Measurements from ENCODE around the gene CMA1. TPM values are rescaled to one million over a fixed set of nuclear protein-coding genes. Genes with fewer than 3 reads are reported as not detected.

Gene CMA1
- total RNA-seq, 1 donor from 2014 or later, result not detected

DNA sequence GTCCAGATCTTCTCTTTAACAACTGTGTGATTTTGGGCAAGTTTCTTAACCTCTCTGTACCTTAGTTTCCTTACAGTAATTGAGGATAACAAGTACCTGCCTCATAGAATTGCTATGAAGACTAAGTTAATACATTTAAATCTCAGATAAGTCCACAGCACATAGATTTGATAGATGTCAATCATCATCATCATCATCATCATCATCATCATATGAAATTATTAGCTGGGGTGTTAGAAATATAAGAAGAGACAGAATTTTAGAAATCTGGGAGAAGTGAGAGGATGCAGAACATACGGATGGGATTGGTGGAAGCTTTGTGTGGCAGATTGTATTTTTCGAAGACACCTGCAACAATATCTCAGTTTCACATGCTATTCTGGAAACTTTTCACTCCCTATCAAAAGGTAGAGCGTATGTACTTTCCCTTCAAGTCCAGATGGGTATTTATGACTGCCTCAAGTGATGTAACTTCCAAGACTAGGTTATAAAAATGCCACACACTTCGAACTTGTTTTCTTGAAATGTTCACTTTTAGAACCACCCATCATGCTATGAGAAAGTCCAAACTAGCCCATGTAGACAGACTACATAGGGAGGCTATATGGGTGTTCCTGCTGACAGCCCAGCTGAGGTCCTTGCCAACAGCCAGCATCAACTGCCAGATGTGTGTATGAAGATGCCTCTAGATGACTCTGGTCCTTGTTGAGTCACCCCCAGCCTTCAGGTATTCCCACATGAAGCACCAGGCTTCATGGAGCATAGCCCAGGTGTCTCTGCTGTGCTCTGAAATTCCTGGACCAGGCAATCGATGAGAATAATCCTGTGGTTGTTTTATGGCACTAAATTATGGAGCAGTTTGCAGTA is 44.8 kb downstream of the CMA1 start:
- peaks cover 14% of the 10 kb centered on the region for H3K36me3 Mint-ChIP-seq (ENCODE audit: low read depth, unreplicated experiment)
- H3K27ac Mint-ChIP-seq (ENCODE audit: unreplicated experiment), result no peak overlapping the region
- no peak for FAIRE-seq
- Histone ChIP-seq H3K4me2 (ENCODE audit: low read length) (no peak overlapping the region), H3K27me3 (ENCODE audit: insufficient read depth, low read length) (no peaks in the 10 kb centered on the region), H3K36me3 (ENCODE audit: insufficient read depth, low read length) (no peaks in the 10 kb centered on the region), H3K4me3 (ENCODE audit: insufficient read depth, low read depth, low read length) (no peak overlapping the region), H4K20me1 (ENCODE audit: insufficient read depth, low read length) (no peaks in the 10 kb centered on the region), H2AFZ (ENCODE audit: low read depth, low read length) (no peak overlapping the region), H3K9ac (ENCODE audit: low read length) (no peak overlapping the region), H3K27ac (ENCODE audit: low read depth, low read length) (no peak overlapping the region), H3K79me2 (ENCODE audit: insufficient read depth, low read length) (no peaks in the 10 kb centered on the region), H3K4me1 (ENCODE audit: insufficient read depth, low read length) (no peaks in the 10 kb centered on the region), H3K9me3 (ENCODE audit: insufficient read depth, low read depth, low read length) (no peaks in the 10 kb centered on the region)
- TF ChIP-seq, protein P1, sequence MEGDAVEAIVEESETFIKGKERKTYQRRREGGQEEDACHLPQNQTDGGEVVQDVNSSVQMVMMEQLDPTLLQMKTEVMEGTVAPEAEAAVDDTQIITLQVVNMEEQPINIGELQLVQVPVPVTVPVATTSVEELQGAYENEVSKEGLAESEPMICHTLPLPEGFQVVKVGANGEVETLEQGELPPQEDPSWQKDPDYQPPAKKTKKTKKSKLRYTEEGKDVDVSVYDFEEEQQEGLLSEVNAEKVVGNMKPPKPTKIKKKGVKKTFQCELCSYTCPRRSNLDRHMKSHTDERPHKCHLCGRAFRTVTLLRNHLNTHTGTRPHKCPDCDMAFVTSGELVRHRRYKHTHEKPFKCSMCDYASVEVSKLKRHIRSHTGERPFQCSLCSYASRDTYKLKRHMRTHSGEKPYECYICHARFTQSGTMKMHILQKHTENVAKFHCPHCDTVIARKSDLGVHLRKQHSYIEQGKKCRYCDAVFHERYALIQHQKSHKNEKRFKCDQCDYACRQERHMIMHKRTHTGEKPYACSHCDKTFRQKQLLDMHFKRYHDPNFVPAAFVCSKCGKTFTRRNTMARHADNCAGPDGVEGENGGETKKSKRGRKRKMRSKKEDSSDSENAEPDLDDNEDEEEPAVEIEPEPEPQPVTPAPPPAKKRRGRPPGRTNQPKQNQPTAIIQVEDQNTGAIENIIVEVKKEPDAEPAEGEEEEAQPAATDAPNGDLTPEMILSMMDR (IDR thresholded peaks at IDR 0.05; ENCODE audit: insufficient read depth, low read depth, low read length), result no peak
- TF ChIP-seq EZH2 (IDR thresholded peaks at IDR 0.05; ENCODE audit: insufficient read depth, low read length), result no peak
- no peaks in the 10 kb centered on the region for H3K27me3 Mint-ChIP-seq (ENCODE audit: low read depth, unreplicated experiment)
- no peaks in the 10 kb centered on the region for H3K4me1 Mint-ChIP-seq (ENCODE audit: low read depth, unreplicated experiment)
- H3K4me3 Mint-ChIP-seq (ENCODE audit: unreplicated experiment), result no peak overlapping the region
- peaks cover 4% of the 10 kb centered on the region for H3K9me3 Mint-ChIP-seq (ENCODE audit: unreplicated experiment)
- DNase-seq (ENCODE audit: low read depth), result no peak

DNA sequence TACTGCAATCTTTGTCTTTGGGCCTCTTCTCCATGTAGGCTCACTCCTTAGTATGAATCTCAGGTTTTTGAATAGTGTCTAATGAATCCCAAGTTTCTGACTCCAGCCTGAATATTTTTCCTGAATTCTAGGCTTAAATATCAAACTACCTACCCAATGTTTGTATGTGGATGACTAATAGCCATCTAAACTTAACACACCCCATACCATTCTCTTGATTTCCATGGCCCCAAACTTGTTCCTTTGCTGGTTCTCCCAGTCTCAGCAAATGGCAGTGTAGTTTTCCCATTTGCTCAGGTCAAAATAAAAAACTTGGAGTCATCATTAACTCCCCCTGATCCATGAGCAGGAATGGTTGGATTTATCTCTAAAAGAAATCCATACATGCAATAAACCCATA is 46.7 kb downstream of the CMA1 start:
- H3K27me3 ChIP-seq (ENCODE audit: insufficient read depth, low read length), result no peaks in the 10 kb centered on the region
- no peaks in the 10 kb centered on the region for H3K4me1 Mint-ChIP-seq (ENCODE audit: low read depth, unreplicated experiment)
- no peak overlapping the region for H3K4me3 ChIP-seq (ENCODE audit: insufficient read depth, low read depth, low read length)
- no peaks in the 10 kb centered on the region for H3K79me2 ChIP-seq (ENCODE audit: insufficient read depth, low read length)
- H3K4me1 ChIP-seq (ENCODE audit: insufficient read depth, low read length), result no peaks in the 10 kb centered on the region
- H3K27ac ChIP-seq (ENCODE audit: low read depth, low read length), result no peak overlapping the region
- no peaks in the 10 kb centered on the region for H3K27me3 Mint-ChIP-seq (ENCODE audit: low read depth, unreplicated experiment)
- H3K36me3 ChIP-seq (ENCODE audit: insufficient read depth, low read length), result no peaks in the 10 kb centered on the region
- H3K4me2 ChIP-seq (ENCODE audit: low read length), result no peak overlapping the region
- DNase-seq (ENCODE audit: low read depth) (no peak), FAIRE-seq (no peak)
- H2AFZ ChIP-seq (ENCODE audit: low read depth, low read length), result no peak overlapping the region
- H3K9me3 Mint-ChIP-seq (ENCODE audit: unreplicated experiment), result peaks cover 11% of the 10 kb centered on the region
- no peak overlapping the region for H3K9ac ChIP-seq (ENCODE audit: low read length)
- no peaks in the 10 kb centered on the region for H3K9me3 ChIP-seq (ENCODE audit: insufficient read depth, low read depth, low read length)
- no peaks in the 10 kb centered on the region for H4K20me1 ChIP-seq (ENCODE audit: insufficient read depth, low read length)
- no peak overlapping the region for H3K27ac Mint-ChIP-seq (ENCODE audit: unreplicated experiment)
- no peak for TF ChIP-seq EZH2 (IDR thresholded peaks at IDR 0.05; ENCODE audit: insufficient read depth, low read length)
- TF ChIP-seq, protein P1 (IDR thresholded peaks at IDR 0.05; ENCODE audit: insufficient read depth, low read depth, low read length), result no peak
- H3K4me3 Mint-ChIP-seq (ENCODE audit: unreplicated experiment), result no peak overlapping the region
- peaks cover 24% of the 10 kb centered on the region for H3K36me3 Mint-ChIP-seq (ENCODE audit: low read depth, unreplicated experiment)

DNA sequence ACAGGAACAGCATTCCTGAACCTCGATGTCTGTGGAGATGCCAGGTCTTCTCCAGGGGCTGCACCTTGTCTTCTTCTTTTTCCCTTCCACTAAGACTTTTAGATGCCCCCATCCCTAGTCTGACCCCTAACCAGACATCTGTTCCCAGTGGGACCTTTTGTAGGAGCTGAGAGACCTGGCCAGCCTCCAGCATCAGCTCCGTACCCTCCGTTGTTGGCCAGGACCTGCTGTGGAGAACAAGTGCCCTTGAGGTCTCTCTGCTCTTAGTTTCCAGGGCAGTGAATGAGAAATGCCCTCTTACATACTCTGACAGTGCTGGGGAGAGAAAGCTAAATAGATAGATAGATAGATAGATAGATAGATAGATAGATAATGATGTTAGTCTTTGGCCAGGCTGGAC is 48.7 kb downstream of the CMA1 start:
- Histone ChIP-seq H3K79me2 (ENCODE audit: insufficient read depth, low read length) (no peaks in the 10 kb centered on the region), H3K27ac (ENCODE audit: low read depth, low read length) (no peak overlapping the region), H3K9ac (ENCODE audit: low read length) (no peak overlapping the region), H3K4me1 (ENCODE audit: insufficient read depth, low read length) (no peaks in the 10 kb centered on the region), H3K9me3 (ENCODE audit: insufficient read depth, low read depth, low read length) (no peaks in the 10 kb centered on the region), H3K4me2 (ENCODE audit: low read length) (no peak overlapping the region), H3K27me3 (ENCODE audit: insufficient read depth, low read length) (no peaks in the 10 kb centered on the region), H3K4me3 (ENCODE audit: insufficient read depth, low read depth, low read length) (no peak overlapping the region), H3K36me3 (ENCODE audit: insufficient read depth, low read length) (no peaks in the 10 kb centered on the region), H2AFZ (ENCODE audit: low read depth, low read length) (no peak overlapping the region), H4K20me1 (ENCODE audit: insufficient read depth, low read length) (no peaks in the 10 kb centered on the region)
- no peak for FAIRE-seq
- no peak for DNase-seq (ENCODE audit: low read depth)
- Mint-ChIP-seq H3K36me3 (ENCODE audit: low read depth, unreplicated experiment) (peaks cover 28% of the 10 kb centered on the region), H3K27ac (ENCODE audit: unreplicated experiment) (no peak overlapping the region), H3K4me3 (ENCODE audit: unreplicated experiment) (no peak overlapping the region), H3K27me3 (ENCODE audit: low read depth, unreplicated experiment) (no peaks in the 10 kb centered on the region), H3K9me3 (ENCODE audit: unreplicated experiment) (peaks cover 15% of the 10 kb centered on the region), H3K4me1 (ENCODE audit: low read depth, unreplicated experiment) (no peaks in the 10 kb centered on the region)
- no peak for TF ChIP-seq EZH2 (IDR thresholded peaks at IDR 0.05; ENCODE audit: insufficient read depth, low read length)
- TF ChIP-seq, protein P1 (IDR thresholded peaks at IDR 0.05; ENCODE audit: insufficient read depth, low read depth, low read length), result no peak

All from astrocyte (in vitro differentiated cells and primary cell).